Pancreas (tissue), 10 donors: ENCODE data around the gene ACER1. TPM values are rescaled to one million over a fixed set of nuclear protein-coding genes. Genes with fewer than 3 reads are reported as not detected.

Experiments
- ATAC-seq, 4 donors: fragments of 200-7000 bp; cut with Tn5 transposase; one replicate each; pipeline versions ENCODE4 v1.8.0 to v1.9.1; 2020; ENCODE audit warnings: mild to moderate bottlenecking in 4 of 4, moderate library complexity in 4 of 4
- DNase-seq, 6 donors: peaks; one replicate each; pipeline ENCODE4 v3.0.0-alpha.2; 2020
- FAIRE-seq: peaks from 2 replicates; lab custom pipeline; 2012; peaks lifted over from hg19 to GRCh38; lab: Jason Lieb, UNC
- H3K27ac ChIP-seq, 4 donors: fragments of 200-600 bp; sonication (generic); 1 replicate in 3 of 4; 2 replicates in 1 of 4; pipeline versions ENCODE4 v1.5.0 to v1.8.0; 2020
- H3K27me3 ChIP-seq, 4 donors: fragments of 200-600 bp; one replicate each; pipeline ENCODE4 v1.8.0; 2021
- H3K36me3 ChIP-seq, 3 donors: fragments of 200-600 bp; sonication (generic) in 1 of 3; one replicate each; pipeline versions ENCODE4 v1.5.0 to v1.8.0; 2020 to 2021
- H3K4me1 ChIP-seq, 3 donors: fragments of 200-600 bp; one replicate each; pipeline ENCODE4 v1.8.0; 2021
- H3K4me3 ChIP-seq, 4 donors: fragments of 200-600 bp; sonication (generic) in 2 of 4; one replicate each; pipeline versions ENCODE4 v1.5.0 to v1.8.0; 2020 to 2021
- H3K9me3 ChIP-seq, 4 donors: fragments of 200-600 bp; one replicate each; pipeline ENCODE4 v1.8.0; 2021
- CTCF ChIP-seq, 4 donors: fragments of 200-600 bp; sonication (generic) in 3 of 4; IDR thresholded peaks; one replicate each; pipeline versions ENCODE4 v1.5.0 to v1.8.0; 2021; ENCODE audit warnings: antibody characterized with exemption in 4 of 4
- WGBS, 2 donors: extraction: QIAGEN DNeasy Blood & Tissue Kit; methylation state at CpG; one replicate each; pipeline ENCODE4 v1.1.7; 2013; 5-methylcytosine and 5-hydroxymethylcytosine counted together
- intact Hi-C, 3 donors: fragments of 100-400 bp; cut with DNase I; formaldehyde crosslinking; loops; one replicate each; pipeline versions ENCODE4 v1.11.1 to v1.14.2; 2022
- polyA plus RNA-seq, 2 donors: library from polyadenylated mRNA; stranded (reverse); fragments of 200-250 nt; gene quantifications; one replicate each; pipeline ENCODE4 v1.2.3, GENCODE V29; 2013
- total RNA-seq, 6 donors: library from RNA; stranded (reverse); fragmentation: NEBNext Ultra II Directional in 4 of 6; extraction: Animal tissue kit (Norgen Biotek cat#: 25700) in 4 of 6; gene quantifications; one replicate each; pipeline versions ENCODE4 v1.2.1 to v1.2.4, GENCODE V29; 2021 to 2023
- donor health status: healthy with polysubstance abuse.
- donor health status: DM: no; HTN: no; CAD: no; lungs with moderate emphysema.
- donor health status: DM: no; HTN: no; CAD: no.
- donor health status: control.
- donor health status: control.
- donor health status: Bipolar disorder and iron deficiency.
- donor health status: DM: yes; HTN: yes; CAD: no.
- donor health status: DM: no; HTN: no; CAD: no.
- donor health status: DM: no; HTN: no; CAD: no.
- donor health status: DM: yes; HTN: yes; CAD: no.

Gene ACER1
- total and polyA plus RNA-seq, 8 donors, result not detected

- Histone ChIP-seq H3K9me3 (no peaks in the 10 kb centered on the region), H3K27ac (no peak overlapping the region), H3K4me3 (no peak overlapping the region), H3K36me3 (peaks cover 0 to 8% (median 0%) of the 10 kb centered on the region in 3 donors), H3K4me1 (peaks cover 0 to 3% (median 0%) of the 10 kb centered on the region in 3 donors), H3K27me3 (no peaks in the 10 kb centered on the region)
- no peak for TF ChIP-seq CTCF (IDR thresholded peaks at IDR 0.05)
- DNase-seq (peak in 1 of 6 donors; percentile 45), FAIRE-seq (no peak), ATAC-seq (no peak)
- WGBS, 2 donors, result 84 to 85% methylated on average over 12 of the region's 12 CpGs
- intact Hi-C loops, result no loop called here
These were observed 70.1 kb downstream of the ACER1 start for GRCh38 chr19:6263306-6263705.

DNA sequence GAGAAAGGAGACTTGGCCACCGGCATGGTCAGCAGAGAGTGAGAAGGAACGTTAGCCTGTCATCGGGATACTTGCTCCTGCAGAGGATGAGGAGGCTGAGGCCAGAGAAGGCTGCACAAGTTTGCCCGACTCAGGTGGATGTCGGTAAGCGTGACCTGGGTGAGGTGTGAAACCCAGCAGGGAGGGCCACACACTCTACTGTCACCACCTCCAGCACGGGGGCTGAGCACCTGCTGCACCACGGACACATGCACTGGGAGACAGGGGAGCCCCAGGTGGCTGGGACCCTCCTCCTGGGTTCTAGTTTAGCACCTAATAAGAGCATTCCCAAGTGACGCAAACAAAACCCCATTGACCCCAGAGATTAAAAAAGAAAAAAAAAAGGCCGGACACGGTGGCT lies 70.9 kb downstream of the ACER1 start:
- Histone ChIP-seq H3K27ac (no peak overlapping the region), H3K36me3 (peaks cover 0 to 8% (median 0%) of the 10 kb centered on the region in 3 donors), H3K27me3 (no peaks in the 10 kb centered on the region), H3K4me1 (peaks cover 0 to 3% (median 0%) of the 10 kb centered on the region in 3 donors), H3K4me3 (no peak overlapping the region), H3K9me3 (no peaks in the 10 kb centered on the region)
- no peak for ATAC-seq
- intact Hi-C loops, result no loop called here
- 94% methylated on average over 11 of the region's 11 CpGs for WGBS, 2 donors
- no peak for TF ChIP-seq CTCF (IDR thresholded peaks at IDR 0.05)
- no peak for DNase-seq
- FAIRE-seq, result no peak

DNA sequence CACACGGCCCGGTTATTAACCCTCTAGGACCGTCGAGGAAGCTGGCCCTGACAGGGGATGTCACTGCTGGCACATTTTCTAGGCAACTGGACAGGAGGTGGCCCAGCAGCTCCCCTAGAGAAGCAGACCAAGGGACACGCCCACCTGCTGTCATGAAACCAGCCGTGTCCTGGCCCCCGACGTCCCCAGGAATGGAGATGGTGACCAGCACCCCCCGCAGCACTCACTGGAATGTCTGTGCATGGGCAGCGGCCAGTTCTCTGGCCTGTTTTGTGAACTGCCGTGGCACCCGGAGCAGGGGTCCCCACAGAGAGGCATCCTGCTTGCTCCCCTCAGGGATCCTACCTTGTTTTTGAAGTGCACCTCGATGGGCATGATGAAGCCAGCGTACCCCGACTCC lies 71.5 kb downstream of the ACER1 start:
- intact Hi-C loops, result no loop called here
- no peak overlapping the region for H3K27ac ChIP-seq
- no peak overlapping the region for H3K4me3 ChIP-seq
- 84 to 86% methylated on average over 15 of the region's 15 CpGs for WGBS, 2 donors
- ATAC-seq (no peak), DNase-seq (no peak), FAIRE-seq (no peak)
- H3K9me3 ChIP-seq, result no peaks in the 10 kb centered on the region
- H3K36me3 ChIP-seq, result peaks cover 0 to 8% (median 0%) of the 10 kb centered on the region in 3 donors
- TF ChIP-seq CTCF (IDR thresholded peaks at IDR 0.05), result no peak
- H3K27me3 ChIP-seq, result no peaks in the 10 kb centered on the region
- peaks cover 0 to 3% (median 0%) of the 10 kb centered on the region in 3 donors for H3K4me1 ChIP-seq

GRCh38 chr19:6260912-6261650 lies 72.3 kb downstream of the ACER1 start:
- intact Hi-C loops, result no loop called here
- Histone ChIP-seq H3K27ac (no peak overlapping the region), H3K4me1 (peaks cover 0 to 3% (median 0%) of the 10 kb centered on the region in 3 donors), H3K27me3 (no peaks in the 10 kb centered on the region), H3K4me3 (no peak overlapping the region), H3K36me3 (peaks cover 0 to 8% (median 0%) of the 10 kb centered on the region in 3 donors), H3K9me3 (no peaks in the 10 kb centered on the region)
- no peak for FAIRE-seq
- ATAC-seq, result peak in 3 of 4 donors; percentile 67 to 83 (median 69)
- TF ChIP-seq CTCF (IDR thresholded peaks at IDR 0.05), result peak in 3 of 4 donors; percentile 17 to 38 (median 34)
- no peak for DNase-seq
- 90% methylated on average over 30 of the region's 30 CpGs for WGBS, 2 donors

DNA sequence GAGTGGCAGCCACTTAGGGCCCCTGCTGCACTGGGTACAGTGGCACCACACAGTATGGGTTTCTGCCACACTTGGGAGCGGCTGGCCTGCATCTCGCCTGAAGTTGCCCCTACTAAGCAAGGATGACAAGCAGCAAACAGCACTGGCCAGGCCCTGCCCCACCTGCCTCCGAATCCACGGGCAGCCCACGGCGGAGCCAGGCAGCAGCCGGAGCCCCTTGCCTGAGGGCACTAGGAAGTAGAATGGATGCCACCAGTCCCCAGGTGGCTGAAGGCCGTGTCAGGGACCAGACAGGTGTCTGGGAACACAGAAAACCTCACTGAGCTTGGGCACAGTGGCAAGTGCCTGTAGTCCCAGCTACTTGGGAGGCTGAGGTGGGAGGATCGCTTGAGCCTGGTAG lies 73.0 kb downstream of the ACER1 start:
- no peak for ATAC-seq
- FAIRE-seq, result no peak
- peaks cover 0 to 8% (median 0%) of the 10 kb centered on the region in 3 donors for H3K36me3 ChIP-seq

More for the DNA sequence above, 73.0 kb downstream of the ACER1 start:
- H3K27ac ChIP-seq, result no peak overlapping the region
- 92 to 94% methylated on average over 9 of the region's 9 CpGs for WGBS, 2 donors
- H3K9me3 ChIP-seq, result no peaks in the 10 kb centered on the region
- no peaks in the 10 kb centered on the region for H3K27me3 ChIP-seq
- no peak for DNase-seq
- H3K4me3 ChIP-seq, result no peak overlapping the region
- no peak for TF ChIP-seq CTCF (IDR thresholded peaks at IDR 0.05)
- intact Hi-C loops, result no loop called here
- H3K4me1 ChIP-seq, result peaks cover 0 to 3% (median 0%) of the 10 kb centered on the region in 3 donors
